ENCODE data around the gene PCNX4. TPM values are rescaled to one million over a fixed set of nuclear protein-coding genes. Genes with fewer than 3 reads are reported as not detected.
A peak's percentile ranks its signal among the peaks of the same experiment; 100 is the strongest.

The PCNX4 gene
- total RNA-seq, 3 donors from 2014 or later: 23.7 to 32.0 (median 25.7) TPM

DNA sequence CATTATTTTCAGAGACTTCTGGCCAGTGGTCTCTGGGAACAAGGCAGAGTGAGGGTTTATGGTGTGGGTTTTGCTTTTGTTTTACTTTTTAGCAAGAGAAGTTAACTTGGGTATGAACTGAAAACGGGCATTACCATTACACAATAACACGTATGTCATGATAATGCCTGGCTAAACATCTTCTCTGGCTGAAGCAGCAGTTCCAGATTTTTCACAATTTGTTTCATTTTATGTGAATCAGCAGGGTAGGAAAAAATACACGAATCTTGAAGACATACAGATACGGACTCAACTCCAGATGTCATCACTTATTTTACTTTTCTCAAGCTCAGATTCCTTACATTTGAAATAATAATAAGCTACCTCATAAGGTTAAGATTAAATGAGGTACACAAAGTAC lies 2.5 kb upstream of the PCNX4 start:
- TF ChIP-seq, protein P1, sequence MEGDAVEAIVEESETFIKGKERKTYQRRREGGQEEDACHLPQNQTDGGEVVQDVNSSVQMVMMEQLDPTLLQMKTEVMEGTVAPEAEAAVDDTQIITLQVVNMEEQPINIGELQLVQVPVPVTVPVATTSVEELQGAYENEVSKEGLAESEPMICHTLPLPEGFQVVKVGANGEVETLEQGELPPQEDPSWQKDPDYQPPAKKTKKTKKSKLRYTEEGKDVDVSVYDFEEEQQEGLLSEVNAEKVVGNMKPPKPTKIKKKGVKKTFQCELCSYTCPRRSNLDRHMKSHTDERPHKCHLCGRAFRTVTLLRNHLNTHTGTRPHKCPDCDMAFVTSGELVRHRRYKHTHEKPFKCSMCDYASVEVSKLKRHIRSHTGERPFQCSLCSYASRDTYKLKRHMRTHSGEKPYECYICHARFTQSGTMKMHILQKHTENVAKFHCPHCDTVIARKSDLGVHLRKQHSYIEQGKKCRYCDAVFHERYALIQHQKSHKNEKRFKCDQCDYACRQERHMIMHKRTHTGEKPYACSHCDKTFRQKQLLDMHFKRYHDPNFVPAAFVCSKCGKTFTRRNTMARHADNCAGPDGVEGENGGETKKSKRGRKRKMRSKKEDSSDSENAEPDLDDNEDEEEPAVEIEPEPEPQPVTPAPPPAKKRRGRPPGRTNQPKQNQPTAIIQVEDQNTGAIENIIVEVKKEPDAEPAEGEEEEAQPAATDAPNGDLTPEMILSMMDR (IDR thresholded peaks at IDR 0.05): no peak
- H3K36me3 ChIP-seq (ENCODE audit: low read depth): no peaks in the 10 kb centered on the region
- no peak for ATAC-seq
- H3K4me1 ChIP-seq (ENCODE audit: low read depth): peaks cover 14% of the 10 kb centered on the region
- H3K9me3 ChIP-seq: no peaks in the 10 kb centered on the region
- intact Hi-C loops (cut with DNase I, micrococcal nuclease): no loop called here
- H3K4me3 ChIP-seq: no peak overlapping the region
- DNase-seq: no peak

DNA sequence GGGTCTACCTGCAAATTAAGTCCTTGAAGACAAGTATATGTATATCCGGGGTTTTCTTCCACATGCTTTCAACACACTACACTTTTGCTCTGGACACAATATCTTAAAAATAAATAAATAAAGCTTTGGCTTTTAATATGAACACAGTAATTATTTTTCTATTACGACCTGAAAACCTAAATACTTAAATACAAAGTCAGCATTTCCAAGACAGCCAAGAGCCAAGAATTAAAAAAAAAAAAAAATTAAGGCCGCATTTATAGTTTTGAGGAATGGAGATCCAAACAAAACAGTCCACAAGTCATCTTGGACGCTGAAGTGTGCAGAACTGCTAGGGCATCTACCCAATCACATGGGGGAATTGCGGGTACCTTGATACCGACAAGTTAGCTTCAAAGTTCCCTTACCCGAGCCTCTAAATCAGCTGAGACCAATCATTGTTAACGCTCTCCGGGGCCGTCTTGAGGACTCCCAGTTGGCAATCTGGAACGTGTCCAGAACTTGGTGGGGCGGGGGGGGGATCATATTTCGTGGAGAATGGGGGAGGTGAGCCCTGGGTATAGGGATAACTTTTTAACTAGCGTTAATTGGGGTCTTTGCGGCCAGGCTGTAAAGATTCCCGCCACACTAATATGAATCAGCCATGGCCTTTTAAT lies 731 bp upstream of the PCNX4 start:
- no peaks in the 10 kb centered on the region for H3K9me3 ChIP-seq
- TF ChIP-seq, protein P1 (IDR thresholded peaks at IDR 0.05): no peak
- intact Hi-C loops (cut with DNase I, micrococcal nuclease): loop anchor here in 1 of 2 donors (10.0 kb wide), 1 partner anchor 154 kb away; the partner anchor contains the start of gene PPM1A
- ATAC-seq (no peak), DNase-seq (peak in 2 of 3 donors; percentile 56 to 57)
- H3K4me3 ChIP-seq: peak overlapping the region; percentile 46
- no peaks in the 10 kb centered on the region for H3K36me3 ChIP-seq (ENCODE audit: low read depth)
- peaks cover 14% of the 10 kb centered on the region for H3K4me1 ChIP-seq (ENCODE audit: low read depth)

DNA sequence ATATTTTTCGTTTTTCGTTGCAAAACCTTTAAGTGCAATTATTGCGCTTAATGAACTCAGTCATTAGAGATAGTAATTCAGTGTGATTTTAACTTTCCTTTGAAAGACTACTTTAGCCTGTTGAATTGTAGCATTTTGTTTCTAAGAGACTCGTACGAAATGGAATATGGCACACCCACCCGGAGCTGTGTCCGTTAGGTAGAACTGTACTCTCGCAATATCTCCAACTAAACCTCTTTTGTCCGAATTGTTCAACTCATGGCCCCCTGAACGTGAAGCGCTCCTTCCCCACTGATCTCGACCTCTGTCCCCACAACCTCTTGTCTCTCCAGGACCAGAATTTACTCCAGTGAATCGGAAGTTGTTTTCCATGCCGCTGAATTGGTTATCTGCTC lies 800 bp downstream of the PCNX4 start:
- peaks cover 14% of the 10 kb centered on the region for H3K4me1 ChIP-seq (ENCODE audit: low read depth)
- TF ChIP-seq, protein P1 (IDR thresholded peaks at IDR 0.05): no peak
- peak; percentile 1 for ATAC-seq
- DNase-seq: peak in 2 of 3 donors; percentile 32 to 47
- H3K36me3 ChIP-seq (ENCODE audit: low read depth): no peaks in the 10 kb centered on the region
- H3K4me3 ChIP-seq: peak overlapping the region; percentile 46
- H3K9me3 ChIP-seq: no peaks in the 10 kb centered on the region
- intact Hi-C loops (cut with DNase I, micrococcal nuclease): loop anchor here in 1 of 2 donors (10.0 kb wide), 1 partner anchor 152 kb away; the partner anchor contains the start of gene PPM1A

DNA sequence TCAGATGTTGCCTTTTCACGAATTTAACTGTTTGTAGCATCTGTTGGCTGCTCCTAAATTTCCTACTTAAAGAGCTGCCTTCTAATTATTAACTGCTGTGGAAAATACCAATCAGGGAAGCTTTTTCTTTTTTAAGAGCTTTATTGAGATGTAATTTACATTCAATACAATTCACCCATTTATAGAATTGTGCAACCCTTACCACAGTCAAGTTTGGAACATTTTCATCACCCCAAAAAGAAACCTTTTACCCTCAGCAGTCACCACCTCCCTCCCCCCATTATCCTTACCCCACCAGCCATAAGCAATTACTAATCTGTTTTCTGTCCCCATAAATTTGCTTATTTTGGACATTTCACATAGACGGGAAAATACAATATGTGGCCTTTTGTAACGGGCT lies 1.4 kb downstream of the PCNX4 start:
- DNase-seq: no peak
- Histone ChIP-seq H3K4me3 (no peak overlapping the region), H3K9me3 (no peaks in the 10 kb centered on the region), H3K4me1 (ENCODE audit: low read depth) (peaks cover 14% of the 10 kb centered on the region), H3K36me3 (ENCODE audit: low read depth) (no peaks in the 10 kb centered on the region)
- no peak for ATAC-seq
- intact Hi-C loops (cut with DNase I, micrococcal nuclease): loop anchor here in 1 of 2 donors (10.0 kb wide), 1 partner anchor 152 kb away; the partner anchor contains the start of gene PPM1A
- TF ChIP-seq, protein P1 (IDR thresholded peaks at IDR 0.05): no peak

DNA sequence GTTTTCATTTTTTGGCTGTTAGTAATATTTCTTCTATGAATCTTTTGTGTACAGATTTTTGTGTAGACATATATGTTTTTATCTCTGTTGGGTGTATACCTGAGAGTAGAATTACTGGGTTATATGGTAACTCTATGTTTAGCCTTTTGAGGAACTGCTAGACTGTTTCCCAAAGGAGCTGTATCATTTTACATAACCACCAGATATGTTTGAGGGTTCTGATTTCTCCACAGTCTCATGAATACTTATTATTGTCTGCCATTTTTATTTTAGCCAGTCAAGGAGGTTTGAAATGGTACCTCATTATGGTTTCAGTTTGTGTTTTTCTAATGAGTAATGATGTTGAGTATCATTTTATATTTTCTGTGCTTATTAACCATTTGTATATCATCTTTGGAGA lies 1.9 kb downstream of the PCNX4 start:
- H3K36me3 ChIP-seq (ENCODE audit: low read depth): no peaks in the 10 kb centered on the region
- peaks cover 14% of the 10 kb centered on the region for H3K4me1 ChIP-seq (ENCODE audit: low read depth)
- H3K4me3 ChIP-seq: no peak overlapping the region
- H3K9me3 ChIP-seq: no peaks in the 10 kb centered on the region
- TF ChIP-seq, protein P1 (IDR thresholded peaks at IDR 0.05): no peak
- DNase-seq (no peak), ATAC-seq (no peak)
- intact Hi-C loops (cut with DNase I, micrococcal nuclease): loop anchor here in 1 of 2 donors (10.0 kb wide), 1 partner anchor 151 kb away; the partner anchor contains the start of gene PPM1A

All from mucosa of descending colon (tissue), 3 donors.